Glutamatergic neuron (in vitro differentiated cells): Measurements from ENCODE around the gene AP5Z1. TPM values are rescaled to one million over a fixed set of nuclear protein-coding genes. Genes with fewer than 3 reads are reported as not detected.
A peak's percentile ranks its signal among the peaks of the same experiment; 100 is the strongest.
"Not testable (repeated sequence)": the region's sequence is repeated elsewhere in the genome, so short reads cannot be mapped to it uniquely, and the experiment has no call there.

Experiments used
- DNase-seq: peaks from one replicate; pipeline ENCODE4 v3.0.0; 2022
- H3K27ac Mint-ChIP-seq: one replicate; pipeline ENCODE4 v1.8.0; 2020; ENCODE audit warnings: mild to moderate bottlenecking, mixed read lengths, inconsistent platforms; ENCODE audit not compliant: unreplicated experiment
- H3K27me3 Mint-ChIP-seq: one replicate; pipeline ENCODE4 v1.8.0; 2020; ENCODE audit warnings: mild to moderate bottlenecking, moderate library complexity, mixed read lengths, inconsistent platforms; ENCODE audit not compliant: unreplicated experiment
- H3K36me3 Mint-ChIP-seq: one replicate; pipeline ENCODE4 v1.8.0; 2020; ENCODE audit warnings: mild to moderate bottlenecking, mixed read lengths, inconsistent platforms; ENCODE audit not compliant: unreplicated experiment
- H3K4me1 Mint-ChIP-seq: one replicate; pipeline ENCODE4 v1.8.0; 2020; ENCODE audit warnings: mild to moderate bottlenecking, low read depth, mixed read lengths, inconsistent platforms; ENCODE audit not compliant: unreplicated experiment
- H3K4me3 Mint-ChIP-seq: one replicate; pipeline ENCODE4 v1.8.0; 2020; ENCODE audit warnings: mild to moderate bottlenecking, mixed read lengths, inconsistent platforms; ENCODE audit not compliant: unreplicated experiment
- H3K9me3 Mint-ChIP-seq: one replicate; pipeline ENCODE4 v1.8.0; 2020; ENCODE audit warnings: mild to moderate bottlenecking, moderate library complexity, mixed read lengths, inconsistent platforms; ENCODE audit not compliant: unreplicated experiment
- CTCF ChIP-seq: fragments of 200-600 bp; sonication (generic); IDR thresholded peaks from one replicate; pipeline ENCODE4 v1.5.0; 2021; ENCODE audit not compliant: partially characterized antibody, unreplicated experiment
- total RNA-seq: library from RNA; stranded (reverse); fragmentation: NEBNext Ultra II Directional; extraction: Animal tissue kit (Norgen Biotek cat#: 25700); gene quantifications from one replicate; pipeline ENCODE4 v1.2.1, GENCODE V29; 2021; ENCODE audit not compliant: unreplicated experiment

AP5Z1 gene
- total RNA-seq, 1 donor from 2014 or later: 49.8 TPM

GRCh38 chr7:4800926-4801838, 25.8 kb downstream of the AP5Z1 start:
- peak; percentile 22 for DNase-seq
- TF ChIP-seq CTCF: no peak
- Mint-ChIP-seq H3K27me3 (peaks cover 9% of the 10 kb centered on the region), H3K4me1 (peaks cover 7% of the 10 kb centered on the region), H3K27ac (peak overlapping the region; percentile 73), H3K9me3 (peaks cover 7% of the 10 kb centered on the region), H3K36me3 (no peaks in the 10 kb centered on the region), H3K4me3 (peak overlapping the region; percentile 42)

GRCh38 chr7:4801839-4802231, 26.4 kb downstream of the AP5Z1 start:
- no peak overlapping the region for H3K4me3 Mint-ChIP-seq
- peaks cover 9% of the 10 kb centered on the region for H3K4me1 Mint-ChIP-seq
- no peaks in the 10 kb centered on the region for H3K36me3 Mint-ChIP-seq
- DNase-seq: peak; percentile 64
- H3K27ac Mint-ChIP-seq: no peak overlapping the region
- H3K27me3 Mint-ChIP-seq: peaks cover 9% of the 10 kb centered on the region
- H3K9me3 Mint-ChIP-seq: peaks cover 7% of the 10 kb centered on the region
- TF ChIP-seq CTCF: no peak

DNA sequence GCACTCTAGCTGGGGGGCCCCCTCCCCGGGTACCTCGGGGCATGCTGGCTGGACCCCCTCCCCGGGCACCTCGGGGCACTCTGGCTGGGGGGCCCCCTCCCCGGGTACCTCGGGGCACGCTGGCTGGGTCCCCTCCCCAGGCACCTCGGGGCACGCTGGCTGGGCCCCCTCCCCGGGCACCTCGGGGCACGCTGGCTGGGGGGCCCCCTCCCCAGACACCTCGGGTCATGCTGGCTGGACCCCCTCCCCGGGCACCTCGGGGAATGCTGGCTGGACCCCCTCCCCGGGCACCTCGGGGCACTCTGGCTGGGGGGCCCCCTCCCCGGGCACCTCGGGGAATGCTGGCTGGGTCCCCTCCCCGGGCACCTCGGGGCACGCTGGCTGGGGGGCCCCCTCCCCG, 27.2 kb downstream of the AP5Z1 start:
- DNase-seq, H3K9me3 Mint-ChIP-seq, H3K27me3 Mint-ChIP-seq, H3K4me3 Mint-ChIP-seq, H3K36me3 Mint-ChIP-seq, H3K4me1 Mint-ChIP-seq, H3K27ac Mint-ChIP-seq: not testable (repeated sequence)

GRCh38 chr7:4803397-4804241, 28.2 kb downstream of the AP5Z1 start:
- TF ChIP-seq CTCF: no peak
- Mint-ChIP-seq H3K9me3 (peaks cover 7% of the 10 kb centered on the region), H3K27me3 (peaks cover 9% of the 10 kb centered on the region), H3K36me3 (no peaks in the 10 kb centered on the region), H3K4me3 (no peak overlapping the region), H3K27ac (no peak overlapping the region), H3K4me1 (peaks cover 9% of the 10 kb centered on the region)
- peak; percentile 34 for DNase-seq

DNA sequence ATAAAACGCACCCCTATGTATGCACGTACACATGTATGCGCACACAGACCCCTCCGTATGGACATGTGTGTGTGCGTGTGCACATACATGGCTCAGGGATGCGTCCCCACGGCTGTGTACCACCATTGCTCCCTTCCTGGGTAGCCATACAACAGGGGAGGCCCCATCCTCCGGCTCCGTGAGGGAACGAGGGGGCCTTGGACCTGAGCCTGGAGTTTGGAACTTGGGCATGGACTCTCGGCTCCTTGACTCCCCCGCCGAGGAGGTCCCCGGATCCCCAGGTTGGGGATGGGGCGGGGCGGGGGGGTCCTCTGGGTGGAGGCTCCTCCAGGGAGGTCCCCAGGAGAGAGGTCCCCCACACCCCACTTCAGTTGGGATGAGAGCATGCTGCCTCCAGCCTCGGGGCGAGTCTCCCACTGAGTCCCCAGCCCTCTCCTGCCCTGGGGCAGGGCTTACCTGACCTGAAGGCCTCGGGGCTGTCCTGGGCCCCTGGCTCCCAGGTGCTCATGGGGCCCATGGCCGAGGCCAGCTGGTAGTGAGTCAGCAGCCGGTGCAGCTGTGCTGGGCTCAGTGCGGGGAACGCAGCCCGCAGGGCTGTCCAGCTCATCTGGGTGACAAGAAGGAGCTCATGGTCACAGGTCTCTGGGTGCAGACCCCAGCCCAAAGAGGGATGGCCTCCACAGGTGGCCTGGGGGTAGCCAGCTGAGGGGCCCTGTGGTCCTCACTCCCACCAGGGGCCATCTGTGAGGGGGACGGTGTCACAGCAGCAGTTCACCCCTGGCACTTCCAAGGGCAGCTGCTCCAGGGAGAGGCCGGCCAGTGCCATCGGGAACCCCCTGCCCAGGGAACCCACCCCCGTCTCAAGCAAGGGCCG, 29.9 kb downstream of the AP5Z1 start:
- no peak overlapping the region for H3K27ac Mint-ChIP-seq
- no peak for TF ChIP-seq CTCF
- H3K27me3 Mint-ChIP-seq: peaks cover 6% of the 10 kb centered on the region
- peak; percentile 22 for DNase-seq
- H3K9me3 Mint-ChIP-seq: peaks cover 6% of the 10 kb centered on the region
- no peaks in the 10 kb centered on the region for H3K36me3 Mint-ChIP-seq
- peaks cover 7% of the 10 kb centered on the region for H3K4me1 Mint-ChIP-seq
- no peak overlapping the region for H3K4me3 Mint-ChIP-seq
